ENCODE measurements around the gene CRNKL1. TPM values are rescaled to one million over a fixed set of nuclear protein-coding genes. Genes with fewer than 3 reads are reported as not detected.
"Not testable (repeated sequence)": the region's sequence is repeated elsewhere in the genome, so short reads cannot be mapped to it uniquely, and the experiment has no call there.

CRNKL1 gene
- total RNA-seq, 1 donor from 2014 or later, result 29.8 TPM

DNA sequence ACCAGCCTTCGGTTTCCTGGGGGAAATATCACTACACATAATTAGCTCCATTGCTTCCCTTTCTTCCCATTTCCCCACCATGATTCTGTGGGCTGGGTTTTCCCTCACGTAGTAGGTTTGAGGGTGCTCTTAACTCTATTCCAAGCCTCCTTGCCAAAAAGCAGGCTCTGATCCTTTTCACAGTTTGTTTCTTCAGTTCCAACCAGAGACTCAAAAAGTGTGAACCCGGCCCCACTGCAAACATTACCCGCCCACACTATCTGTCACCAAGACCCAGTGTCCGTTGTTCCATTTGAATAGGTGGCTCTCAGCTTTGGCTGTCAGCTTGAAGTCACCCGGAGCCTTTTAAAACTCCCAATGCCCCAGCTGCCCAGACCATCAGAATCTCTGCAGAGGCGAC, 46.9 kb downstream of the CRNKL1 start:
- no peak for DNase-seq

DNA sequence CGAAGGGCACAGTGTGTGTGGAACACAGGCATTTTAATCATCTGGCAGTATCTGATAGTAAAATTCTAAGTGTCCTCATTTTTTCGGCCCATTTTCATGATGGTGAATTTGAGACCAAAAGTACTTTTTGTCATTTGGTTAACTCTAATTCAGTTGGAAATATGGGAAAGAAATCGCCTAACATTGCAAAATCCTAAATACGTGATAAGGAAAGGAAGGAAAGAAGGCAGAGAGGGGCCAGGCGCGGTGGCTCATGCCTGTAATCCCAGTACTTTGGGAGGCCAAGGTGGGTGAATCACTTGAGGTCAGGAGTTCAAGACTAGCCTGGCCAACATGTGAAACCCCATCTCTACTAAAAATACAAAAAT, 48.3 kb downstream of the CRNKL1 start:
- DNase-seq, result not testable (repeated sequence)

DNA sequence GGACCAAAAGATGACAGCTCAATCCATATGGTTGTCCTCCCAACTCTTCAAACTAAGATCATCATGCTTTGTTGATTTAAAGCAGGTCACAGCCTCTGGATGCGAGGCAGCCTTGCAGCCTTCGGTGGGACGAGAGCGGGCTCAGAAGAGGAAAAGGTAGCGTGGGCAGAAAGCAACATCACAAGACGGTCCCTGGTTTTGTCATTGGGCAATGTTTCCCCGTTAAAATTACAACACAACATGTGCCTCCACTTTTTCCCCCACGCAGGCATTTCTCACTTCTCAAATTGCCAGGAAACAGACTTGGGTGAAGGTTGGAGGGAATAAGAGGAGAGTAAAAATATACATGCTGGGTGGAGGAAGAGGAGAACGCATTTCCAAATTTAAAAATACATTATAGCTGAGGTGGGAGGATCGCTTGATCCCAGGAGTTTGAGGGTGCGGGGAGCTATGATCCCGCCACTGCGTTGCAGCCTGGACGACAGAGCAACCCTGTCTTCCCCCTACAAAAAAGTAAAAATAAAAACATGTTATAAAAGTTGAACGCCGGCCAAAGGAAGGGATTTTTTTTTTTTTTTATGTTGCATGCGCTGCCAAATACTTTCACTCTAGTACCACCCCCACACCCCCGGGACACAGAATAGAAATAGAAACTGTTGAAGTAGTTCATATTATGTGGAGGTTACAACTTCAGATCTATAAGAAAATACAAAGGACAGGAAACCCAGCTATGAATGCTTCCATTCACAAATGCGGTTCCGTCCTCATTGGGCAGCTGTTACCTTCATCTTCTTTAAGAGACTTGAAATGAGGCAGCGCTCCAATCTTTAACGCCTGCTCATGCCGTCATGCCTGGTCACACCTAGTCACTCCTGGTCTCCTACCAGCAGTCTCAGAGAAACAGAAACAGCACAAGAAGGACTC, 49.0 kb downstream of the CRNKL1 start:
- DNase-seq, result peak; percentile 70

- no peak for DNase-seq
Observed at GRCh38 chr20:20002101-20002998, 49.9 kb downstream of the CRNKL1 start.

GRCh38 chr20:20000211-20000968, 51.9 kb downstream of the CRNKL1 start:
- no peak for DNase-seq

DNA sequence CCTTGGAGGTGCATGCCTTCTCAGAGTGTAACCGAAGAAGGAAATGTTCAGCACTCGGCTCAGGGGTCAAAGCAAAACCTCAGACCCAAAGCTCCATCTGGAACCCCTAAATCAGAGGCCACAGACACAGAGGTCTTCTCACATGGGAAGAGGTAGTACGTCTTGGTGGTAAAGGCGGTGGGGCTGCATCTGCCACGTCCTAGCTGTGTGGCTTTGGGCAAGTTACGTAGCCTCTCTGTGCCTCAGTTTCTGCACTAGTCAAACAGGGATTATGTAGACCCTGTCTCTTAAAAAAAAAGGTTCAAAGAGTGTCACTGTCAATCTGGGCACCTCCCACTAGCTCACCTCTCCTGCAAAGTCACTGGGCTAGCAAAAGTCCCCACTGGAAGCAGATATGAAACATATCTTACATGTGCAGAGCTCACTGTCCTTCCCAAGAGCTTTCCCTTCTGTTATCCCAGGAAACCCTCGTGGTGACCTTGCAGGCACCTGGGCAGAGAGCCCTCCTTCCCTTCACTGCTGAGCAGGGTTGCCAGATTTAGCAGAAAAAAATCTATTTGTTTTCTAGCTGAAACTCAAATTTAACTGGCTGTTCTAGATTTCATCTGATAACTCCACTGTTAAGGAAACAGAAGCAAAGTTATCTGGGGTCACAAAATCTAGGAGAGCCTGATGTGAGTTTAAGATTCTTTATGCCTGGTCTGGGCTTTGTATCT, 53.1 kb downstream of the CRNKL1 start:
- no peak for DNase-seq

GRCh38 chr20:19996917-19997316, 55.3 kb downstream of the CRNKL1 start:
- no peak for DNase-seq

DNA sequence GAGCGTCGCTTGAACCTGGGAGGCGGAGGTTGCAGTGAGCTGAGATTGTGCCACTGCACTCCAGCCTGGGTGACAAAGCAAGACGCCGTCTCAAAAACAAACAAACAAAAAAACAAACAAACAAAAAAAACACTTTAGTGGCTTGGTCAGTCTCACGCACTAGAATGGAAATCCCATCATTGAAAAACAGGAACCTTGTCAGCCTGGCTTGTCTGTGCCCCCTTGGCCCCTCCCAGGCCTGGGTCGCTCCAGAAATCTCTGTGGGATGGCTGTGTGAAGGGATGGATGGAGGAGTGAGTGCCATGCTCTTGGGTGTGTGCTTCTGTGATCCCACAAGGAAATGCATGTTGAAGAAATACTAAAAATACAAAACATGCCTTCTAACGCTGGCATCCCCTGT, 56.0 kb downstream of the CRNKL1 start:
- DNase-seq, result no peak

- DNase-seq, result peak; percentile 50
Observed at GRCh38 chr20:19995220-19995863, 56.9 kb downstream of the CRNKL1 start.

GRCh38 chr20:19993958-19994669, 58.2 kb downstream of the CRNKL1 start:
- peak; percentile 53 for DNase-seq

DNA sequence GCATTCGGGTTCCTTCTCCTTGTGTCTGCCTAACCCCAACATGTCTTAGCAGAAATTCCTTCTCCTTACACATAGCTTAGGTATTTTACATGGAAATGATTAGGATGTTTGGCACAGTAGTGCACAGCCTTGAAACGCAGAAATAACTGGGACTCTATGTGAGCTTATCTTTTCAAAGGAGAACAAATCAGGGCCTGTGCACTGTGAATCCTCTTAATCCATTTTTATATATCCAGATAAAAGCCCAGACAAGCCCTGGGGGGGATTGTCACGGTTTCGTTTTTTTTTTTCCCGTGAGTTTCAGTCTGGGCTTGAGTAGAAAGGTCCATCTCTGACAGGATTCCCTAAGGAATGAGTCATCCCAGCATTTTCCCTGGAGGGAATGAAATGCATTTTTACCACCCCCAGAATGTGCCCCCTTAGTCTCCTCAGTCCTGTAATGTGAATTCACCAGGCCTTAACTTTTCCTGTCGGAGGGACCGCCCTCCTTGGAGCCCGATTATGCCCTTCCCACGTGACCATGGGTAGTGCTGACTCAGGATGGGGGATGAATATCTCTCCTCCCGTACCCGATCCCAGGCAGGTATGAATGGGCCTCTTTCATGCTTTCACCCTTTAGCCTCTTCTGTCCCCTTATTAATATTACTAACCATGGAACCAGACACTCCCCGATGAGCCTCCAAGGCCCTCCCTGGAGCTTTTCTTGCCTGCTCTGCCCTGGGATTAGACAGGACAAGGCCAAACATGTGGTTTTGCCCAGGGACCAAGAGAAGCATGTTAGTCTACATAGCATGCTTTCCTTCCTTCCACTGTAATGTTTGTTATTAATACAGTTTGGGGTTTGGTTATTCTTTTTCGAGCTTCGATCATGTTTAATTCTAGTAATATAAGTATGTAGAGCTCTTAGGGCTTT, 59.0 kb downstream of the CRNKL1 start:
- DNase-seq, result peak; percentile 41

- no peak for DNase-seq
Observed at GRCh38 chr20:19991854-19992253, 60.4 kb downstream of the CRNKL1 start.

DNA sequence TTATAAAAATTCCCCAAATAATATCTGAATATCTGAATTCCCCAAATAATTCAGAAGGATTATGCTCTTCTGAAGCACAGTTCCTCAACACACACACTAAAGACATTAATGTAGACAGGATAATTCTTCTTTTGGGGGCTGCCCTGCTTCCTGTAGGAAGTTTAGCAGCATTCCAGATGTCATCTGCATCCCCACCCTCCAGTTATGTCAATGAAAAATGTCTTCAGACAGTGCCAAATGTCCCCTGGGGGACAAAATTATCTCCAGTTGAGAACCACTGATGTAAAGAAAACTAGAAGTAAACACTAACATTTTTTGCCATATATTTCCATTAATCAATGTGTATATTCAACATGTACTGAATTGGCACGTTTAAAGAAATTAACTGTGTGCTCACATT, 61.0 kb downstream of the CRNKL1 start:
- DNase-seq, result no peak

DNA sequence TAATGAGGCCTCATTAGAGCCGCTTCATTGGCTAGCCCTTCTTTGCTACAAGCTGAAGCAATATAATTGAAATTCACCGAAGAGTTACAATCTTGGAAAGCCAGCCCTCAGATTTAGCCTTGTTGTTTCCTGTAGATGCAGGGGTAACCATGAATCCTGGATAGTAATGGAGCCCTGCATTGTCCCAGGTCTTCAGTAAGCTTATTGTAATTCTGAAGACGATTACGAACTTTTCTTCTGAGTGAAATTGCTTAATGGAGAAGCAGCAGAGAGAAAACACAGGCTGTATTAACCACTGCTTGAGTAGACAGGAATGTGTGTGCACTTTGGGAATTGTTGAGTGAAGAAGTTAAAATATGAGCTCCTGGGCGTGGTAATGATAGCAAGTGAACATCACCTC, 61.4 kb downstream of the CRNKL1 start:
- DNase-seq, result no peak

DNA sequence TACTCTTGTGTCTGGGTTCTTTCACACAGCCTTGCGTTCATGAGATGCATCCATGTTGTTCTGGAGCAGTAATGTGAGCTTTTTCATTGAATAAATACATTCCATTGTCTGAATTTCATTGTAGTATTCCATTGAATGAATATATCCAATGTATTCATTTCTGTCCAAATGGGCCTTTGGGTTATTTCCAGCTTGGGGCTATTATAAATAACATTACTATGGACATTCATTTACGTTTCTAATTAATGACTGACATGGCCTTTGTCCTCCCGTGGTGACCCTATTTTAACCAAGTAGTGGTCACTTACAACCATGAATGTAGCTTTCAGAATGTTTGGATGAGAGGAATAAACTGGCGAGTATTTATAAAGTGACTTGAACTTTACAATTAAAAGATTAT, 65.2 kb downstream of the CRNKL1 start:
- no peak for DNase-seq

- DNase-seq, result no peak
Observed at GRCh38 chr20:19986419-19986818, 65.8 kb downstream of the CRNKL1 start.
